Measurements from ENCODE around the gene AOPEP.

AOPEP gene

GRCh38 chr9:94993160-94993820, 266.8 kb downstream of the AOPEP start:
- no peak for DNase-seq (ENCODE audit: low spot score)

GRCh38 chr9:94993821-94994165, 267.3 kb downstream of the AOPEP start:
- DNase-seq (ENCODE audit: low spot score), result no peak

GRCh38 chr9:94995048-94995693, 268.7 kb downstream of the AOPEP start:
- DNase-seq (ENCODE audit: low spot score), result no peak

GRCh38 chr9:94996641-94997040, 270.1 kb downstream of the AOPEP start:
- no peak for DNase-seq (ENCODE audit: low spot score)

GRCh38 chr9:94997727-94998126, 271.2 kb downstream of the AOPEP start:
- no peak for DNase-seq (ENCODE audit: low spot score)

- no peak for DNase-seq (ENCODE audit: low spot score)
Measured at GRCh38 chr9:94999832-95000231, 273.3 kb downstream of the AOPEP start.

- no peak for DNase-seq (ENCODE audit: low spot score)
Measured at GRCh38 chr9:95000821-95001220, 274.3 kb downstream of the AOPEP start.

- DNase-seq (ENCODE audit: low spot score), result no peak
Measured at GRCh38 chr9:95001720-95002119, 275.2 kb downstream of the AOPEP start.

- no peak for DNase-seq (ENCODE audit: low spot score)
Measured at GRCh38 chr9:95003689-95004410, 277.4 kb downstream of the AOPEP start.

- no peak for DNase-seq (ENCODE audit: low spot score)
Measured at GRCh38 chr9:95004411-95005277, 278.1 kb downstream of the AOPEP start.

GRCh38 chr9:95005278-95006143, 279.0 kb downstream of the AOPEP start:
- no peak for DNase-seq (ENCODE audit: low spot score)

- peak; percentile 77 for DNase-seq (ENCODE audit: low spot score)
Measured at GRCh38 chr9:95007226-95007869, 280.8 kb downstream of the AOPEP start.

- DNase-seq (ENCODE audit: low spot score), result peak; percentile 62
Measured at GRCh38 chr9:95008151-95008771, 281.8 kb downstream of the AOPEP start.

GRCh38 chr9:95009459-95009858, 283.0 kb downstream of the AOPEP start:
- DNase-seq (ENCODE audit: low spot score), result peak; percentile 57

GRCh38 chr9:95010431-95010838, 283.9 kb downstream of the AOPEP start:
- DNase-seq (ENCODE audit: low spot score), result peak; percentile 97

GRCh38 chr9:95012035-95012708, 285.7 kb downstream of the AOPEP start:
- no peak for DNase-seq (ENCODE audit: low spot score)

GRCh38 chr9:95012902-95013301, 286.4 kb downstream of the AOPEP start:
- no peak for DNase-seq (ENCODE audit: low spot score)

- no peak for DNase-seq (ENCODE audit: low spot score)
Measured at GRCh38 chr9:95014917-95015316, 288.4 kb downstream of the AOPEP start.

GRCh38 chr9:95015569-95015968, 289.1 kb downstream of the AOPEP start:
- DNase-seq (ENCODE audit: low spot score), result no peak

GRCh38 chr9:95017062-95017461, 290.6 kb downstream of the AOPEP start:
- no peak for DNase-seq (ENCODE audit: low spot score)

All from pons (tissue), 1 donor.